ENCODE measurements around the gene AUP1. TPM values are rescaled to one million over a fixed set of nuclear protein-coding genes. Genes with fewer than 3 reads are reported as not detected.

AUP1 gene
- total and polyA plus RNA-seq, 2 of the 8 experiments (the other 6 are each of a cell fraction or from before 2014, with no cell fraction given), result 83.4 to 121 TPM

DNA sequence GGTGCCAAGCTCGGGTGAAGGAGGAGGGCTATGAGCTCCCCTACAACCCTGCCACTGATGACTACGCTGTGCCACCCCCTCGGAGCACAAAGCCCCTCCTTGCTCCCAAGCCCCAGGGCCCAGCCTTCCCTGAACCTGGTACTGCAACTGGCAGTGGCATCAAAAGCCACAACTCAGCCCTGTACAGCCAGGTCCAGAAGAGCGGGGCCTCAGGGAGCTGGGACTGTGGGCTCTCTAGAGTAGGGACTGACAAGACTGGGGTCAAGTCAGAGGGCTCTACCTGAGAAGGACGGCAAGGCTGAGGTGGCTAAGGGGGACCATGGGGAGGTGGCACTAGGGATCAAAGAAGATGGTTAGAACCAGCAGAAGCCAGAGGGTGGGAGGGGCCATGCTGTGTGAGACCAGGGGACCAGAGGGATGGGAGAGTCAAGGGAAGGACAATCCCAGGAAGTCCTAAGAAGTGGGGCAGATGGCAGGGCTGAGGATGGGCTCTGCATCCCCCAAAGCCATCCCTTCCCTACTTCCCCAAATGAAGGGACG is 27.4 kb upstream of the AUP1 start:
- H4K5ac ChIP-seq (ENCODE audit: insufficient read length, low read depth, low read length), result no peak overlapping the region
- no peak overlapping the region for H3K14ac ChIP-seq (ENCODE audit: insufficient read length)
- peaks cover 18% of the 10 kb centered on the region for H3K23me2 ChIP-seq (ENCODE audit: low read depth, low read length)
- H3K79me1 ChIP-seq (ENCODE audit: low read depth, low read length), result no peaks in the 10 kb centered on the region; the same call in 1 of the 2 replicates
- no peak overlapping the region for H2BK20ac ChIP-seq (ENCODE audit: low read length)
- no peak overlapping the region for H2BK120ac ChIP-seq (replicated peaks; ENCODE audit: low read depth, low read length)
- peaks cover 0 to 14% (median 8%) of the 10 kb centered on the region in 4 experiments; a peak in 6 of 7 replicates for H3K4me1 ChIP-seq (replicated peaks in 1 of 4; ENCODE audit: control insufficient read depth in 3 of 4, insufficient read depth in 4 of 4, low read length in 3 of 4)
- no peak overlapping the region for H2AFZ ChIP-seq (ENCODE audit: low read length)
- ChIA-PET CTCF (ENCODE audit: partially characterized antibody) (interaction anchor here (0.9 to 7.5 kb wide), 8 partner anchors 9 to 83 kb away, joined by 3 to 56 read pairs (median 6); partner anchors contain the start of genes CCDC142 and TTC31), POLR2A (ENCODE audit: partially characterized antibody) (interaction anchor here (1.0 to 2.6 kb wide), 5 partner anchors 11 to 60 kb away, joined by 3 to 16 read pairs (median 4); partner anchors contain the start of genes AUP1 and HTRA2)
- peaks cover 0 to under 1% (median 0%) of the 10 kb centered on the region in 4 experiments; a peak in 1 of 8 replicates for H3K36me3 ChIP-seq (ENCODE audit: control insufficient read depth in 2 of 4, insufficient read depth in 4 of 4, low read length in 3 of 4)
- H2BK12ac ChIP-seq (ENCODE audit: low read depth, low read length), result no peak overlapping the region
- FAIRE-seq, result no peak
- H3K56ac ChIP-seq (replicated peaks; ENCODE audit: insufficient read length, low read depth, low read length), result no peak overlapping the region
- no peak overlapping the region for H3K4ac ChIP-seq (replicated peaks; ENCODE audit: insufficient read length, low read depth, low read length)
- no peak overlapping the region for H3K4me3 ChIP-seq (ENCODE audit: extremely low read depth in 1 of 4, insufficient read depth in 2 of 4, low read depth in 3 of 4, low read length in 4 of 4)
- peaks cover 0 to 37% (median 29%) of the 10 kb centered on the region in 4 experiments; a peak in 6 of 7 replicates for H3K27me3 ChIP-seq (replicated peaks in 1 of 4; ENCODE audit: control insufficient read depth in 3 of 4, extremely low read depth in 1 of 4, insufficient read depth in 3 of 4, low read length in 3 of 4)
- peaks cover 2 to 4% of the 10 kb centered on the region in 2 experiments for H4K20me1 ChIP-seq (replicated peaks in 1 of 2; ENCODE audit: control insufficient read depth in 1 of 2, insufficient read depth in 2 of 2, low read length in 2 of 2)
- H3K18ac ChIP-seq (ENCODE audit: extremely low read depth, low read length), result no peak overlapping the region
- H3K9me3 ChIP-seq (ENCODE audit: insufficient read depth in 2 of 2, low read depth in 1 of 2, low read length in 1 of 2), result no peaks in the 10 kb centered on the region
- no peak overlapping the region for H3K9ac ChIP-seq (replicated peaks in 1 of 4; ENCODE audit: extremely low read depth in 1 of 4, low read depth in 3 of 4, low read length in 3 of 4)
- no peak overlapping the region for H2BK5ac ChIP-seq (ENCODE audit: low read depth, low read length)
- H2AK5ac ChIP-seq (ENCODE audit: low read depth, low read length), result no peak overlapping the region
- DNase-seq (ENCODE audit: low read depth in 1 of 2, low spot score in 2 of 2), result no peak
- no peak overlapping the region for H3K23ac ChIP-seq (ENCODE audit: insufficient read length)
- 89% methylated on average over 6 of the region's 6 CpGs; no CpG with 5 or more reads in 1 of the 2 experiments for WGBS, 2 experiments (ENCODE audit: extremely low coverage in 1 of 2, insufficient coverage in 1 of 2, insufficient read length in 1 of 2, insufficient replicate concordance in 2 of 2, low coverage in 1 of 2, low lambda C conversion rate in 2 of 2, missing lambda C conversion rate in 1 of 2)
- H4K8ac ChIP-seq (ENCODE audit: extremely low read depth, insufficient read depth, low read length), result no peak overlapping the region
- no peak overlapping the region for H3K27ac ChIP-seq (ENCODE audit: low read depth, low read length)
- H3K79me2 ChIP-seq (ENCODE audit: control insufficient read depth in 1 of 2, insufficient read depth in 2 of 2, low read length in 2 of 2), result no peaks in the 10 kb centered on the region
- no peak overlapping the region for H4K91ac ChIP-seq (replicated peaks; ENCODE audit: insufficient read length, low read length)
- H3K4me2 ChIP-seq (ENCODE audit: insufficient read depth in 1 of 2, low read depth in 2 of 2, low read length in 2 of 2), result no peak overlapping the region
- H2BK15ac ChIP-seq (ENCODE audit: low read length), result no peak overlapping the region
- TF ChIP-seq SP1 (IDR thresholded peaks at IDR 0.05; ENCODE audit: low read depth, low read length) (no peak), SAP30 (IDR thresholded peaks at IDR 0.05; ENCODE audit: insufficient read depth, insufficient replicate concordance, low read length) (no peak), RFX5 (IDR thresholded peaks at IDR 0.05; ENCODE audit: borderline replicate concordance, low read depth, low read length) (no peak)
